IMR-90 (cell line): ENCODE results near the gene ATP5PD. TPM values are rescaled to one million over a fixed set of nuclear protein-coding genes. Genes with fewer than 3 reads are reported as not detected.

ENCODE experiments used
- ATAC-seq: fragments of 200-7000 bp; cut with Tn5 transposase; 2 replicates; pipeline ENCODE4 v1.9.1; 2020; ENCODE audit warnings: low read depth, mild to moderate bottlenecking, moderate library complexity
- BruUV-seq: library from RNA; stranded (reverse); fragments of 400-500 nt; replicated peaks from 2 replicates; lab custom pipeline; 2021; lab: Mats Ljungman, UMichigan
- CTCF ChIA-PET: fragments of 300-600 bp; formaldehyde crosslinking; extraction: SDS; loops from one replicate; lab custom pipeline; 2021; ENCODE audit warnings: antibody characterized with exemption; lab: Yijun Ruan, JAX
- POLR2A ChIA-PET: fragments of 300-600 bp; sonication (Branson Sonifier 250); formaldehyde crosslinking; loops from one replicate; lab custom pipeline; 2022; ENCODE audit warnings: antibody characterized with exemption; ENCODE audit not compliant: unreplicated experiment; lab: Charles Lee
- DNase-seq: peaks from one replicate; pipeline ENCODE4 v3.0.0; 2013
- H2AFZ ChIP-seq: replicated peaks from 2 replicates; pipeline ENCODE3; 2013; ENCODE audit warnings: low read length, mild to moderate bottlenecking; ENCODE audit not compliant: poor library complexity
- H2AK5ac ChIP-seq: 2 replicates; pipeline ENCODE4 v1.6.1; 2013; ENCODE audit warnings: low read depth, low read length, inconsistent platforms
- H2AK9ac ChIP-seq: replicated peaks from 2 replicates; pipeline ENCODE3; 2013; ENCODE audit warnings: mild to moderate bottlenecking, low read depth, low read length, moderate library complexity; ENCODE audit not compliant: poor library complexity
- H2BK120ac ChIP-seq: 2 replicates; pipeline ENCODE4 v1.6.1; 2013; ENCODE audit warnings: low read depth, low read length, inconsistent platforms
- H2BK15ac ChIP-seq: 3 replicates; pipeline ENCODE4 v1.6.1; 2013; ENCODE audit warnings: low read depth, low read length, inconsistent platforms
- H2BK20ac ChIP-seq: 2 replicates; pipeline ENCODE4 v1.6.1; 2013; ENCODE audit warnings: low read depth, mild to moderate bottlenecking, inconsistent platforms, low read length, moderate library complexity
- H2BK5ac ChIP-seq: 2 replicates; pipeline ENCODE4 v1.6.1; 2013; ENCODE audit warnings: mild to moderate bottlenecking, low read depth, low read length, inconsistent platforms; ENCODE audit not compliant: poor library complexity, severe bottlenecking
- H3K14ac ChIP-seq: replicated peaks from 2 replicates; pipeline ENCODE4 v1.6.1; 2013; ENCODE audit warnings: low read depth, low read length, inconsistent platforms
- H3K18ac ChIP-seq: 2 replicates; pipeline ENCODE4 v1.6.1; 2013; ENCODE audit warnings: low read depth, low read length, control low read depth
- H3K23ac ChIP-seq: 2 replicates; pipeline ENCODE4 v1.6.1; 2013; ENCODE audit warnings: low read depth, low read length, inconsistent platforms
- H3K27ac ChIP-seq: 2 replicates; pipeline ENCODE4 v1.5.1; 2013; ENCODE audit warnings: mild to moderate bottlenecking, control low read depth, low read length; ENCODE audit not compliant: insufficient read depth
- H3K27me3 ChIP-seq: 2 replicates; pipeline ENCODE4 v1.6.1; 2013; ENCODE audit warnings: low read length; ENCODE audit not compliant: control insufficient read depth, insufficient read depth
- H3K36me3 ChIP-seq: 2 replicates; pipeline ENCODE4 v1.6.1; 2013; ENCODE audit warnings: low read length, mixed read lengths; ENCODE audit not compliant: control insufficient read depth, insufficient read depth
- H3K4ac ChIP-seq: 2 replicates; pipeline ENCODE4 v1.6.1; 2013; ENCODE audit warnings: low read depth, low read length, inconsistent platforms
- H3K4me1 ChIP-seq: 2 replicates; pipeline ENCODE4 v1.6.1; 2013; ENCODE audit warnings: low read length, mixed read lengths; ENCODE audit not compliant: control insufficient read depth, insufficient read depth
- H3K4me2 ChIP-seq: 2 replicates; pipeline ENCODE4 v1.6.1; 2013; ENCODE audit warnings: low read depth, mild to moderate bottlenecking, control low read depth, low read length, moderate library complexity
- H3K4me3 ChIP-seq: 2 replicates; pipeline ENCODE4 v1.5.1; 2013; ENCODE audit warnings: low read depth, mild to moderate bottlenecking, control low read depth, low read length, moderate library complexity; ENCODE audit not compliant: insufficient read depth
- H3K56ac ChIP-seq: 2 replicates; pipeline ENCODE4 v1.6.1; 2013; ENCODE audit warnings: low read length, inconsistent platforms; ENCODE audit not compliant: insufficient read depth; ENCODE audit errors: extremely low read depth
- H3K79me1 ChIP-seq, 2 experiments: 2 replicates each; pipeline ENCODE4 v1.6.1; 2013; ENCODE audit warnings: low read length in 2 of 2, inconsistent platforms in 1 of 2, low read depth in 1 of 2
- H3K9ac ChIP-seq: 2 replicates; pipeline ENCODE4 v1.6.1; 2013; ENCODE audit warnings: low read depth, low read length, control low read depth
- H3K9me1 ChIP-seq: 2 replicates; pipeline ENCODE4 v1.6.1; 2013; ENCODE audit warnings: low read length, inconsistent platforms; ENCODE audit not compliant: insufficient read depth
- H3K9me3 ChIP-seq: 2 replicates; pipeline ENCODE4 v1.6.1; 2013; ENCODE audit warnings: low read length; ENCODE audit not compliant: control insufficient read depth, insufficient read depth
- H4K20me1 ChIP-seq: 2 replicates; pipeline ENCODE4 v1.6.1; 2013; ENCODE audit warnings: low read length, inconsistent platforms; ENCODE audit not compliant: insufficient read depth
- H4K5ac ChIP-seq: 2 replicates; pipeline ENCODE4 v1.6.1; 2013; ENCODE audit warnings: mild to moderate bottlenecking, low read depth, low read length, control low read depth
- H4K8ac ChIP-seq, 2 experiments: 2 replicates each; pipeline ENCODE4 v1.6.1; 2013; ENCODE audit warnings: low read depth in 2 of 2, low read length in 2 of 2, control low read depth in 1 of 2, inconsistent platforms in 1 of 2
- H4K91ac ChIP-seq: 2 replicates; pipeline ENCODE4 v1.6.1; 2013; ENCODE audit warnings: low read depth, low read length, inconsistent platforms; ENCODE audit not compliant: insufficient read depth
- BHLHE40 ChIP-seq: fragments of 150-350 bp; IDR thresholded peaks from 2 replicates; pipeline ENCODE4 v1.6.1; 2016; ENCODE audit warnings: mild to moderate bottlenecking, low read depth, low read length
- CHD1 ChIP-seq: IDR thresholded peaks from 2 replicates; pipeline ENCODE4 v1.6.1; 2012; ENCODE audit warnings: low read depth, low read length, improper control_type of control experiment
- FOS ChIP-seq: fragments of 150-350 bp; IDR thresholded peaks from 2 replicates; pipeline ENCODE4 v1.6.1; 2016; ENCODE audit warnings: low read depth, low read length
- MAFK ChIP-seq: IDR thresholded peaks from 2 replicates; pipeline ENCODE4 v1.6.1; 2012; ENCODE audit warnings: low read depth, low read length, improper control_type of control experiment
- MAZ ChIP-seq: IDR thresholded peaks from 2 replicates; pipeline ENCODE4 v1.6.1; 2012; ENCODE audit warnings: low read depth, mild to moderate bottlenecking, low read length, improper control_type of control experiment, moderate library complexity, borderline replicate concordance
- NFE2L2 ChIP-seq: fragments of 150-350 bp; IDR thresholded peaks from 2 replicates; pipeline ENCODE4 v1.6.1; 2016; ENCODE audit warnings: low read depth, mild to moderate bottlenecking, low read length
- RCOR1 ChIP-seq: IDR thresholded peaks from 2 replicates; pipeline ENCODE4 v1.6.1; 2012; ENCODE audit warnings: mild to moderate bottlenecking, low read length, improper control_type of control experiment; ENCODE audit not compliant: insufficient replicate concordance
- SMC3 ChIP-seq: fragments of 150-350 bp; IDR thresholded peaks from 2 replicates; pipeline ENCODE4 v1.6.1; 2016; ENCODE audit warnings: low read depth, mild to moderate bottlenecking, antibody characterized with exemption, low read length, moderate library complexity
- USF2 ChIP-seq: fragments of 150-350 bp; IDR thresholded peaks from 2 replicates; pipeline ENCODE4 v1.6.1; 2017; ENCODE audit warnings: mild to moderate bottlenecking, antibody characterized with exemption, low read length, low read depth
- WGBS, 2 experiments: methylation state at CpG; one replicate each; pipeline versions ENCODE4 v1.1.5 to v1.1.7; 2013; ENCODE audit warnings: missing lambda C conversion rate in 2 of 2; ENCODE audit not compliant: insufficient read length in 1 of 2; ENCODE audit errors: extremely low coverage in 2 of 2; 5-methylcytosine and 5-hydroxymethylcytosine counted together
- dilution Hi-C: fragments of 300-500 bp; cut with HindIII; formaldehyde crosslinking; loops from one replicate; pipeline ENCODE4 v1.14.3; 2018; ENCODE audit warnings: low sequenced_read_pairs; ENCODE audit not compliant: unreplicated experiment
- in situ Hi-C: fragments of 300-500 bp; cut with MboI; formaldehyde crosslinking; loops from 3 replicates; pipeline ENCODE4 v1.14.3; 2019; ENCODE audit warnings: low sequenced_read_pairs, inconsistent platforms, mixed read lengths
- intact Hi-C: fragments of 100-400 bp; cut with micrococcal nuclease; formaldehyde crosslinking; loops from 2 replicates; pipeline ENCODE4 v1.10.0; 2022
- polyA plus RNA-seq, 3 experiments: library from polyadenylated mRNA; depleted of rRNA; stranded (reverse); fragments of >200 nt; gene quantifications; 2 replicates each; pipeline ENCODE4 v1.2.3, GENCODE V29; 2012; ENCODE audit warnings: low replicate concordance in 1 of 3
- total RNA-seq: library from RNA; depleted of rRNA; stranded (reverse); fragments of >200 nt; gene quantifications from 2 replicates; pipeline ENCODE4 v1.2.3, GENCODE V29; 2012
- TF ChIP-seq, protein P1 (sequence below): fragments of 150-350 bp; IDR thresholded peaks from 2 replicates; pipeline ENCODE4 v1.6.1; 2016; ENCODE audit warnings: low read depth, mild to moderate bottlenecking, low read length, moderate library complexity, borderline replicate concordance
- TF ChIP-seq, protein P2 (sequence below): conservative IDR thresholded peaks from 2 replicates; pipeline ENCODE4 v1.5.1; 2012; ENCODE audit warnings: mild to moderate bottlenecking, low read depth, low read length, improper control_type of control experiment

The ATP5PD gene
- total and polyA plus RNA-seq, 2 of the 4 experiments (the other 2 are of a cell fraction) = 373 to 425 TPM

- TF ChIP-seq FOS (no peak), CHD1 (no peak), USF2 (no peak), BHLHE40 (no peak), MAZ (no peak), SMC3 (no peak), RCOR1 (no peak), NFE2L2 (no peak), MAFK (no peak)
- TF ChIP-seq, protein P1, sequence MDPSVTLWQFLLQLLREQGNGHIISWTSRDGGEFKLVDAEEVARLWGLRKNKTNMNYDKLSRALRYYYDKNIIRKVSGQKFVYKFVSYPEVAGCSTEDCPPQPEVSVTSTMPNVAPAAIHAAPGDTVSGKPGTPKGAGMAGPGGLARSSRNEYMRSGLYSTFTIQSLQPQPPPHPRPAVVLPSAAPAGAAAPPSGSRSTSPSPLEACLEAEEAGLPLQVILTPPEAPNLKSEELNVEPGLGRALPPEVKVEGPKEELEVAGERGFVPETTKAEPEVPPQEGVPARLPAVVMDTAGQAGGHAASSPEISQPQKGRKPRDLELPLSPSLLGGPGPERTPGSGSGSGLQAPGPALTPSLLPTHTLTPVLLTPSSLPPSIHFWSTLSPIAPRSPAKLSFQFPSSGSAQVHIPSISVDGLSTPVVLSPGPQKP = no peak
- TF ChIP-seq, protein P2, sequence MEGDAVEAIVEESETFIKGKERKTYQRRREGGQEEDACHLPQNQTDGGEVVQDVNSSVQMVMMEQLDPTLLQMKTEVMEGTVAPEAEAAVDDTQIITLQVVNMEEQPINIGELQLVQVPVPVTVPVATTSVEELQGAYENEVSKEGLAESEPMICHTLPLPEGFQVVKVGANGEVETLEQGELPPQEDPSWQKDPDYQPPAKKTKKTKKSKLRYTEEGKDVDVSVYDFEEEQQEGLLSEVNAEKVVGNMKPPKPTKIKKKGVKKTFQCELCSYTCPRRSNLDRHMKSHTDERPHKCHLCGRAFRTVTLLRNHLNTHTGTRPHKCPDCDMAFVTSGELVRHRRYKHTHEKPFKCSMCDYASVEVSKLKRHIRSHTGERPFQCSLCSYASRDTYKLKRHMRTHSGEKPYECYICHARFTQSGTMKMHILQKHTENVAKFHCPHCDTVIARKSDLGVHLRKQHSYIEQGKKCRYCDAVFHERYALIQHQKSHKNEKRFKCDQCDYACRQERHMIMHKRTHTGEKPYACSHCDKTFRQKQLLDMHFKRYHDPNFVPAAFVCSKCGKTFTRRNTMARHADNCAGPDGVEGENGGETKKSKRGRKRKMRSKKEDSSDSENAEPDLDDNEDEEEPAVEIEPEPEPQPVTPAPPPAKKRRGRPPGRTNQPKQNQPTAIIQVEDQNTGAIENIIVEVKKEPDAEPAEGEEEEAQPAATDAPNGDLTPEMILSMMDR = no peak
- Histone ChIP-seq H3K4me1 (peaks cover 11% of the 10 kb centered on the region), H4K8ac (no peak overlapping the region), H2AK5ac (no peak overlapping the region), H2BK120ac (no peak overlapping the region), H2BK20ac (no peak overlapping the region), H3K56ac (no peak overlapping the region), H3K27ac (no peak overlapping the region), H3K18ac (no peak overlapping the region), H3K9me3 (no peaks in the 10 kb centered on the region), H2AK9ac (peak overlapping the region; percentile 15), H2AFZ (no peak overlapping the region), H2BK15ac (no peak overlapping the region), H3K4ac (no peak overlapping the region), H3K79me1 (no peaks in the 10 kb centered on the region), H3K27me3 (no peaks in the 10 kb centered on the region), H3K23ac (no peak overlapping the region), H3K9ac (no peak overlapping the region), H4K20me1 (no peaks in the 10 kb centered on the region), H3K9me1 (peaks cover 7% of the 10 kb centered on the region), H3K14ac (no peak overlapping the region), H4K5ac (no peak overlapping the region), H2BK5ac (no peak overlapping the region), H3K4me3 (no peak overlapping the region), H3K4me2 (no peak overlapping the region), H4K91ac (no peak overlapping the region), H3K36me3 (no peaks in the 10 kb centered on the region)
- dilution Hi-C loops = no loop called here
- in situ Hi-C loops = loop anchor here (25.0 kb wide), 1 partner anchor 339 kb away; the partner anchor contains the start of gene GRB2
- ATAC-seq = no peak
- ChIA-PET CTCF (interaction anchor here (0.6 to 1.1 kb wide), 3 partner anchors 12 to 40 kb away, joined by 3 to 8 read pairs (median 4); no protein-coding TSS in a partner anchor), POLR2A (no interaction called here)
- BruUV-seq = no TSS peak
- DNase-seq = no peak
- intact Hi-C loops = loop anchor here (5.0 kb wide), 1 partner anchor 34 kb away; the partner anchor contains the start of gene ARMC7
- WGBS, 2 experiments = 96% methylated on average over 4 of the region's 5 CpGs; no CpG with 5 or more reads in 1 of the 2 experiments
These were observed 26.9 kb upstream of the ATP5PD start for GRCh38 chr17:75073618-75074047.
